HG03060 (cell line): ENCODE data around the gene OVOL1.

Experiments used
- ATAC-seq: cut with Tn5 transposase; IDR thresholded peaks from one replicate; pipeline ENCODE4 v1.9.1; 2021; ENCODE audit warnings: low read depth, moderate number of reproducible peaks; ENCODE audit not compliant: unreplicated experiment

The OVOL1 gene

GRCh38 chr11:65777241-65777640, 9.6 kb upstream of the OVOL1 start:
- ATAC-seq, result no peak

GRCh38 chr11:65777821-65778361, 9.0 kb upstream of the OVOL1 start:
- no peak for ATAC-seq

GRCh38 chr11:65778431-65778900, 8.4 kb upstream of the OVOL1 start:
- no peak for ATAC-seq

- no peak for ATAC-seq
Measured at GRCh38 chr11:65778901-65779668, 7.8 kb upstream of the OVOL1 start.

GRCh38 chr11:65779669-65779918, 7.3 kb upstream of the OVOL1 start:
- no peak for ATAC-seq

- ATAC-seq, result no peak
Measured at GRCh38 chr11:65779919-65780769, 6.7 kb upstream of the OVOL1 start.

- no peak for ATAC-seq
Measured at GRCh38 chr11:65780770-65781151, 6.1 kb upstream of the OVOL1 start, which contains the start of gene AP5B1. Gene AP5B1, minus strand, starts transcription at chr11:65780976. Its CDS starts 385 bp downstream, at chr11:65780591.

- no peak for ATAC-seq
Measured at GRCh38 chr11:65781152-65781961, 5.5 kb upstream of the OVOL1 start.

- no peak for ATAC-seq
Measured at GRCh38 chr11:65781962-65782815, 4.7 kb upstream of the OVOL1 start.

GRCh38 chr11:65782816-65783228, 4.0 kb upstream of the OVOL1 start:
- no peak for ATAC-seq

- no peak for ATAC-seq
Measured at GRCh38 chr11:65785319-65786007, 1.4 kb upstream of the OVOL1 start.

- ATAC-seq, result no peak
Measured at GRCh38 chr11:65786008-65786785, 666 bp upstream of the OVOL1 start.

GRCh38 chr11:65787649-65788622, 1.1 kb downstream of the OVOL1 start:
- no peak for ATAC-seq

- ATAC-seq, result no peak
Measured at GRCh38 chr11:65788821-65789220, 2.0 kb downstream of the OVOL1 start.

- no peak for ATAC-seq
Measured at GRCh38 chr11:65789230-65790103, 2.6 kb downstream of the OVOL1 start.

GRCh38 chr11:65790104-65790901, 3.4 kb downstream of the OVOL1 start:
- no peak for ATAC-seq
